ENCODE results near the gene LNX2. TPM values are rescaled to one million over a fixed set of nuclear protein-coding genes. Genes with fewer than 3 reads are reported as not detected.

LNX2 gene
- total and polyA plus RNA-seq, 9 donors, result 3.6 to 9.8 (median 7.8) TPM

DNA sequence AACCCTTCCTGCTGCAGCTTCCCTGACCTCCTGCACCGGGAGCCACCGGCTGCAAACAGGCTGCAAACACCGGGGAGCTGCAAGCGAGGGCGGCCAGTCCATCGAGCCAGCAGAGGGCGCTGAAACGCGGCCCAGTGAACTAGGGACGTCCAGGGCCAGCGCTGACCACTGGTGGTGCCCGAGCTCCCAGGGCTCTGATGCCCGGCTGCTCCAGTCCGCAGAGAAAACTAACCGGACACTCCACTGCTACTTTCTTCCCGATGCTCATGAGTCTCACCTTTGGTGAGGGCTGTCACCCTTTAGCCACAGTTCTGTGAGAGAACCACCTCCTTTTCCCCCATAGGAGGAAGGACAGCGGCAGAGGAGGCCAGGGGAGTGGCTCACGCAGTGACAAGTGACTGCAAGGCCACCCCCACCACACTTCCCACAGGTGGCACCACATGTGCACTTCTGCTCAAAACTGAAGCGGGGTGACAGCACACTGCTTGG lies 87.1 kb downstream of the LNX2 start:
- no peaks in the 10 kb centered on the region for H3K27me3 ChIP-seq
- no peaks in the 10 kb centered on the region for H3K4me1 ChIP-seq (ENCODE audit: insufficient read depth)
- no peak overlapping the region for H3K4me3 ChIP-seq
- H3K36me3 ChIP-seq, result no peaks in the 10 kb centered on the region
- no peak overlapping the region for H3K27ac ChIP-seq
- 10 to 14% (median 12%) methylated on average over 19 of the region's 19 CpGs for WGBS, 3 donors
- intact Hi-C loops (cut with DNase I), result loop anchor here (5.0 to 10.0 kb wide), 3 partner anchors 289 to 294 kb away; no protein-coding TSS in a partner anchor
- TF ChIP-seq EP300 (IDR thresholded peaks at IDR 0.05), result no peak
- peak; percentile 51 to 70 (median 60) for TF ChIP-seq CTCF (IDR thresholded peaks at IDR 0.05)
- no peaks in the 10 kb centered on the region for H3K9me3 ChIP-seq
- peak; percentile 64 to 87 (median 82) for DNase-seq

- TF ChIP-seq CTCF (IDR thresholded peaks at IDR 0.05), result no peak
- no peak for TF ChIP-seq EP300 (IDR thresholded peaks at IDR 0.05)
- TF ChIP-seq POLR2A (IDR thresholded peaks at IDR 0.05), result no peak
- no peak for DNase-seq
- no peak overlapping the region for H3K4me3 ChIP-seq
- H3K4me1 ChIP-seq (ENCODE audit: insufficient read depth), result no peaks in the 10 kb centered on the region
- H3K36me3 ChIP-seq, result no peaks in the 10 kb centered on the region
- H3K27ac ChIP-seq, result no peak overlapping the region
- no peaks in the 10 kb centered on the region for H3K9me3 ChIP-seq
- no peaks in the 10 kb centered on the region for H3K27me3 ChIP-seq
- WGBS, 3 donors, result 89 to 94% (median 93%) methylated on average over 6 of the region's 6 CpGs
- intact Hi-C loops (cut with DNase I), result loop anchor here in 1 of 4 donors (10.0 kb wide), 1 partner anchor 154 kb away; no protein-coding TSS in a partner anchor
Measured at GRCh38 chr13:27528908-27529307, 91.4 kb downstream of the LNX2 start.

- no peaks in the 10 kb centered on the region for H3K36me3 ChIP-seq
- TF ChIP-seq CTCF (IDR thresholded peaks at IDR 0.05) (no peak), EP300 (IDR thresholded peaks at IDR 0.05) (no peak), POLR2A (IDR thresholded peaks at IDR 0.05) (no peak)
- WGBS, 3 donors, result 35 to 57% (median 51%) methylated on average over 3 of the region's 3 CpGs
- no peak for DNase-seq
- H3K9me3 ChIP-seq, result no peaks in the 10 kb centered on the region
- H3K4me1 ChIP-seq (ENCODE audit: insufficient read depth), result no peaks in the 10 kb centered on the region
- H3K4me3 ChIP-seq, result no peak overlapping the region
- no peak overlapping the region for H3K27ac ChIP-seq
- intact Hi-C loops (cut with DNase I), result loop anchor here in 1 of 4 donors (10.0 kb wide), 1 partner anchor 152 kb away; no protein-coding TSS in a partner anchor
- no peaks in the 10 kb centered on the region for H3K27me3 ChIP-seq
Measured at GRCh38 chr13:27526516-27526915, 93.8 kb downstream of the LNX2 start.

DNA sequence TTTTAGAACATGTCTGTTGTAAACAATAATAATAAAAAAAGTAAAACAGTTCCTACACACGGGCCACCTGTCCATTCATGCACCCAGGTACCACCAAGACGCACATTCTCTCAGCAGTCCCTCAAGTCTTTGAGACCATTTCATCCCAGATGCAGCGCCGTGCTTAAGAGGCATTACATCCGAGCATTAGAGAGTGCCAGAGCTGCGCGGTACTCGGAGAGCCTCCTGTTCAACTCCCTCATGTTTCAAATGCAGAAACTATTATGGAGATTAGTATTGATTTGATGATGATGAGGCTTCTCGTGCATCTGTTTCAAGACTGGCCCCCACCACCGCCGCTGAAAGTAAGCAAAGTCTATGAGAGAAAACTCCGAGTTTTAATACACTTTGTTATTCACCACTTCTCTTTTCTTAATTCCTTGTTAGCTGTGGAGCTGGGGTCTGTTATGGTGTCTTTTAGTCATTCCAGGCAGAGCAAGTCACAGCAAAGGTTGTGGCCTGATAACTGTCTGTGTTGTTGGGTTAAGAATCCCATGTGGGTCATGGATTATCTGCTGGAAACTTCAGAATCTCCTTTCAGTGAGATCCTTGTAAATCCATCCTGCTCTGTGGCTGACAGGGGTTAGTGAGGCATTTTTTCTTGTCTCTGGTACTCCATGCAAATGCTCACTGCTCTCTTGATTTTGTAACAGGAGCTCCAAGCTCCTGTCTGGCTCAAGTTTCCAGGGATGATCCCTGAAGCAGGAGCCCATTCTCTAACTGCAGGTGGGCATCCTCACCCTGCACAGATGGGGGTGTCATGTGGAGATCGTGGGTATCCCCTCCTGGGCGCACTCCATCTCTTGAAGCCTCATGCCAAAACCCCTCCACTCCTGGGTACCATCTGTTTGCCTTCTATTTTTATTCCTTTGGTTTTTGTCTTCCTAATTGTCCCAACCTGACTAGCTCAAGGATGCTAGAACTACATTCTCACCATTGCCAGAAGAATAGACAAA lies 95.1 kb downstream of the LNX2 start:
- WGBS, 3 donors, result 77% methylated on average over 14 of the region's 14 CpGs
- no peaks in the 10 kb centered on the region for H3K4me1 ChIP-seq (ENCODE audit: insufficient read depth)
- H3K4me3 ChIP-seq, result no peak overlapping the region
- intact Hi-C loops (cut with DNase I), result loop anchor here in 1 of 4 donors (10.0 kb wide), 1 partner anchor 150 kb away; no protein-coding TSS in a partner anchor
- no peaks in the 10 kb centered on the region for H3K27me3 ChIP-seq
- DNase-seq, result no peak
- no peaks in the 10 kb centered on the region for H3K36me3 ChIP-seq
- no peak for TF ChIP-seq POLR2A (IDR thresholded peaks at IDR 0.05)
- no peak for TF ChIP-seq CTCF (IDR thresholded peaks at IDR 0.05)
- TF ChIP-seq EP300 (IDR thresholded peaks at IDR 0.05), result no peak
- no peaks in the 10 kb centered on the region for H3K9me3 ChIP-seq
- no peak overlapping the region for H3K27ac ChIP-seq
